Prostate gland (tissue), 2 donors: ENCODE data around the gene LAP3. TPM values are rescaled to one million over a fixed set of nuclear protein-coding genes. Genes with fewer than 3 reads are reported as not detected.
"Not testable (repeated sequence)": the region's sequence is repeated elsewhere in the genome, so short reads cannot be mapped to it uniquely, and the experiment has no call there.

Experiments used
- DNase-seq: peaks from one replicate; pipeline ENCODE4 v3.0.0-alpha.2; 2019; ENCODE audit warnings: low spot score
- H3K27ac ChIP-seq, 2 donors: fragments of 200-600 bp; sonication (generic); 2 replicates each; pipeline ENCODE4 v1.5.1; 2017 to 2019
- H3K27me3 ChIP-seq: fragments of 200-600 bp; sonication (generic); replicated peaks from 2 replicates; pipeline ENCODE4 v1.5.1; 2019; ENCODE audit not compliant: insufficient read depth
- H3K36me3 ChIP-seq, 2 donors: fragments of 200-600 bp; sonication (generic); 1 replicate in 1 of 2; 2 replicates in 1 of 2; pipeline versions ENCODE4 v1.5.1 to v1.8.1; 2017 to 2019
- H3K4me1 ChIP-seq: fragments of 200-600 bp; sonication (generic); replicated peaks from 2 replicates; pipeline ENCODE4 v1.5.1; 2019
- H3K4me3 ChIP-seq, 2 donors: fragments of 200-600 bp; sonication (generic); 2 replicates each; pipeline ENCODE4 v1.5.1; 2017 to 2019
- H3K9me3 ChIP-seq: fragments of 200-600 bp; sonication (generic); 2 replicates; pipeline ENCODE4 v1.5.1; 2017
- CTCF ChIP-seq, 4 experiments: fragments of 200-600 bp in 2 of 4; fragments of 450-650 bp in 2 of 4; sonication (generic) in 2 of 4; IDR thresholded peaks; 1 replicate in 3 of 4; 2 replicates in 1 of 4; pipeline ENCODE4 v1.5.1; 2016 to 2019; ENCODE audit warnings: antibody characterized with exemption in 4 of 4, mild to moderate bottlenecking in 2 of 4, moderate library complexity in 2 of 4
- POLR2A ChIP-seq: fragments of 450-650 bp; IDR thresholded peaks from one replicate; pipeline ENCODE4 v1.6.1; 2016; ENCODE audit warnings: antibody characterized with exemption, mild to moderate bottlenecking
- POLR2AphosphoS5 ChIP-seq: sonication (generic); formaldehyde crosslinking; IDR thresholded peaks from one replicate; pipeline ENCODE4 v1.6.1; 2017; ENCODE audit warnings: antibody characterized with exemption
- WGBS: methylation state at CpG from one replicate; pipeline ENCODE4 v1.1.5; 2018; 5-methylcytosine and 5-hydroxymethylcytosine counted together
- intact Hi-C: fragments of 100-400 bp; cut with DNase I; formaldehyde crosslinking; loops from one replicate; pipeline ENCODE4 v1.14.2; 2022
- total RNA-seq, 2 donors: library from RNA; depleted of rRNA; stranded (reverse); fragments of >200 nt; gene quantifications; one replicate each; pipeline ENCODE4 v1.1.0, GENCODE V29; 2016

Gene LAP3
- total RNA-seq, 2 donors from 2014 or later = 55.8 to 98.1 TPM

- intact Hi-C loops = no loop called here
- Histone ChIP-seq H3K27me3 (no peaks in the 10 kb centered on the region), H3K9me3 (no peaks in the 10 kb centered on the region), H3K36me3 (no peaks in the 10 kb centered on the region), H3K4me1 (no peaks in the 10 kb centered on the region), H3K27ac (no peak overlapping the region), H3K4me3 (no peak overlapping the region)
- DNase-seq = no peak
- TF ChIP-seq CTCF (IDR thresholded peaks at IDR 0.05) = no peak
- TF ChIP-seq POLR2A = no peak
- no peak for TF ChIP-seq POLR2AphosphoS5
- 80% methylated on average over 4 of the region's 4 CpGs for WGBS
Observed at GRCh38 chr4:17535242-17535641, 41.8 kb upstream of the LAP3 start.

DNA sequence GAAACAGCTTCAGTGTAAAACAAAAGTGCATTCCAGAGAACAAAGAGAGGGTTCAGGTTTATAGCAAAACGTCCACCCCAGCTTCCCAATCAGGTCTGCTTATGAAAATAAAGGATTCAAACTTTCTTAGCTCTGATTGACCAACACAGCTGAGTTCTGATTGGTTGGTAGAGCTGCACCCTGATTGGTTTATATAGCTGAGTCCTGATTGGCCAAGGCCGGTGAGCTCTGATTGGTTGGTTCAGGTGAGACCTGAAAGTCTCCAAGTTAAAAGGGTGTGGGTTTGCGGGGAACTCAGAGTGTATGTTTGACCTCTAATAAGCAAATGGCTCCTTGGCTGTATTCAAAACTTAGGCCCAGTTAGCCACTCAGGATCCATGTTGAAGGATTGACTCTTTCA is 41.1 kb upstream of the LAP3 start:
- intact Hi-C loops = no loop called here
- H3K36me3 ChIP-seq = no peaks in the 10 kb centered on the region
- no peak for DNase-seq
- TF ChIP-seq POLR2A (no peak), CTCF (IDR thresholded peaks at IDR 0.05) (no peak), POLR2AphosphoS5 (no peak)
- no peaks in the 10 kb centered on the region for H3K9me3 ChIP-seq
- no peak overlapping the region for H3K27ac ChIP-seq
- 75% methylated on average over 3 of the region's 3 CpGs for WGBS
- H3K4me3 ChIP-seq = no peak overlapping the region
- no peaks in the 10 kb centered on the region for H3K4me1 ChIP-seq
- H3K27me3 ChIP-seq = no peaks in the 10 kb centered on the region

GRCh38 chr4:17537060-17537459 is 39.9 kb upstream of the LAP3 start:
- H3K9me3 ChIP-seq, H3K27me3 ChIP-seq, intact Hi-C loops, H3K36me3 ChIP-seq, H3K4me1 ChIP-seq, H3K4me3 ChIP-seq, H3K27ac ChIP-seq, DNase-seq: not testable (repeated sequence)
- WGBS = 85% methylated on average over 6 of the region's 6 CpGs

DNA sequence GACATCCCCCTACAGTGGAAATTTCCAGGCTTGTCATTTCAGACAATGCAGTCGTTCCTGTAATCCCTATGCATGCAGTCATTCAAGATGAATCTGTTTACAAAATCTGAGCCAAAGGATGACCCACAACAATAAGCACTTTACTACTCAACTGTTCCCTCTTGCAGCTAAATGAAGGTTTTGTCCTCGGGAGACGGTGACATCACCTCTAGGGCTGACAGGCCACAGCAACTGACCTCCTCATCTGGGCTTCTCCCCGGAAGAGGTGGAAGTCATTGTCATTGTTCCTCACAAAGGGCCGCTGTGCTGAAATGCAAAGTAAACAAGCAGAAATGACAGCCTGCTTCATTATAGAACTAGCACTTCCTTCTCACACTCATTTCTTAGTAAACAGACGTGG is 32.8 kb upstream of the LAP3 start:
- WGBS = 23% methylated on average over 6 of the region's 6 CpGs
- no peak for DNase-seq
- intact Hi-C loops = no loop called here

DNA sequence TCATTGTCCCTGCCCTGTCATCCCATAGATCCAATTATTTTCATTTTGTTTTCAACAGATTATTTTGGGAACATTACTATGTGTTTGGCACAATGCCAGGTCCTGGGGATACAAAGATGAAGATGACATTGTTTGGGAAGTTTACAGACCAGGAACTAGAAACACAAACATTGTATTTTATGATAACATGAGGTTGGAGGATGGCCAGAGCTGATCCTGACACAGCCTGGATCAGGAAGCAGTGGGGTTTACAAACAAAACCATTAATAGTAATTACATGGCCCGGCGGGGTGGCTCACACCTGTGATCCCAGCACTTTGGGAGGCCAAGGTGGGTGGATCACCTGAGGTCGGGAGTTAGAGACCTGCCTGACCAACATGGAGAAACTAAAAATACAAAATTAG is 32.2 kb upstream of the LAP3 start:
- DNase-seq = peak; percentile 46
- H3K9me3 ChIP-seq = no peaks in the 10 kb centered on the region
- no peaks in the 10 kb centered on the region for H3K27me3 ChIP-seq
- no peaks in the 10 kb centered on the region for H3K4me1 ChIP-seq
- no peak overlapping the region for H3K27ac ChIP-seq
- no peaks in the 10 kb centered on the region for H3K36me3 ChIP-seq
- no peak overlapping the region for H3K4me3 ChIP-seq
- intact Hi-C loops = loop anchor here (5.0 kb wide), 1 partner anchor 1047 kb away; no protein-coding TSS in a partner anchor
- no peak for TF ChIP-seq POLR2A
- peak; percentile 59 for TF ChIP-seq POLR2AphosphoS5
- WGBS = 40% methylated on average over 3 of the region's 3 CpGs

More for the DNA sequence above, 32.8 kb upstream of the LAP3 start:
- H3K27ac ChIP-seq = no peak overlapping the region
- H3K4me3 ChIP-seq = no peak overlapping the region
- TF ChIP-seq POLR2A (no peak), CTCF (IDR thresholded peaks at IDR 0.05) (no peak), POLR2AphosphoS5 (no peak)
- H3K4me1 ChIP-seq = no peaks in the 10 kb centered on the region
- H3K9me3 ChIP-seq = no peaks in the 10 kb centered on the region
- H3K36me3 ChIP-seq = no peaks in the 10 kb centered on the region
- no peaks in the 10 kb centered on the region for H3K27me3 ChIP-seq

DNA sequence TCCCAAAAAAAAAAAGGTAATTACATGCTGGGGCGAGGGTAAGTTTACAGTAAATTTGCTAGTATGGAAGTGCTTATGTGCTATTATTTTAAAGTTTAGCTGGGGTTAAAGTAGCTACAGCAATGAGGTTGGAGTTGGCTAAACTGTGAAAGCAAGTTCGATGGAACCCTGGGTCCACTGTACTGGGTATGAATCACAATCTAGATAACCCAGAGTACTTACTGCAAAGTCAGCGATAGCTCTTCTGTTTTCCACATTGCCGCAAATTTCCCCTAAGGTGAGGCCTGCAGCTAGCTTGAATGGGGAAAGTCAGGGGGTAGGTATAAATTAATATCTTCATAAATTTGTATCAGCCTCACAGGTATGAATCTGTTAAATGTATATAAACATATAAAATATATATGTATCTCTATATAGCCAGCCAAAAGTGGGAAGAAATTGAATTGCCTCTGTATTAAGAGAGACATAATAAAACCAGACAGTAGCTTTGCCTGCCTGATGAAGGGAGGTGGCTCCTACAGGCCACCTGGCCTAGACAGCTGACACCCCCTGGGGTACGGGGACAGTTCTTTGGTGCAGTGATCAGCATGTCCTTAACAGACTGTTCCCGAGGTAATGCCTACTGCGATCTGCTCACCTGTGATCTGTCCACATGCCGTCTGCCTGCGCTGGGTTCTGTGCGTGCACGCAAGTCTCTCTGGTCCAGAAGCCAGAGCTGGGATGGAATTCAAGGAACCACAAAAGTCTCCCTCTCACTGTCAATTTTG is 31.4 kb upstream of the LAP3 start:
- no peaks in the 10 kb centered on the region for H3K9me3 ChIP-seq
- TF ChIP-seq POLR2AphosphoS5 (no peak), CTCF (IDR thresholded peaks at IDR 0.05) (no peak), POLR2A (no peak)
- no peak overlapping the region for H3K27ac ChIP-seq
- no peaks in the 10 kb centered on the region for H3K36me3 ChIP-seq
- H3K4me1 ChIP-seq = no peaks in the 10 kb centered on the region
- no peak for DNase-seq
- 63% methylated on average over 11 of the region's 11 CpGs for WGBS
- H3K27me3 ChIP-seq = no peaks in the 10 kb centered on the region
- intact Hi-C loops = loop anchor here (5.0 kb wide), 1 partner anchor 1047 kb away; no protein-coding TSS in a partner anchor
- no peak overlapping the region for H3K4me3 ChIP-seq
